Measurements from ENCODE around the gene CDYL2.
"Not testable (repeated sequence)": the region's sequence is repeated elsewhere in the genome, so short reads cannot be mapped to it uniquely, and the experiment has no call there.

CDYL2 gene

GRCh38 chr16:80794071-80794470 lies 10.3 kb downstream of the CDYL2 start:
- H3K9ac ChIP-seq (ENCODE audit: low read depth, low read length), result no peak overlapping the region
- H3K36me3 ChIP-seq (ENCODE audit: insufficient read depth, low read length), result no peaks in the 10 kb centered on the region
- H3K9me3 ChIP-seq (ENCODE audit: control insufficient read depth, insufficient read depth, low read length), result no peaks in the 10 kb centered on the region
- peaks cover 3% of the 10 kb centered on the region; the same call in 1 of the 2 replicates for H3K4me1 ChIP-seq (ENCODE audit: insufficient read depth, low read length)

GRCh38 chr16:80792031-80792430 lies 12.4 kb downstream of the CDYL2 start:
- Histone ChIP-seq H3K36me3 (ENCODE audit: insufficient read depth, low read length) (no peaks in the 10 kb centered on the region), H3K9me3 (ENCODE audit: control insufficient read depth, insufficient read depth, low read length) (no peaks in the 10 kb centered on the region), H3K9ac (ENCODE audit: low read depth, low read length) (no peak overlapping the region), H3K4me1 (ENCODE audit: insufficient read depth, low read length) (peaks cover 12% of the 10 kb centered on the region; the same call in 1 of the 2 replicates)

GRCh38 chr16:80791411-80791810 lies 13.0 kb downstream of the CDYL2 start:
- Histone ChIP-seq H3K9ac (ENCODE audit: low read depth, low read length) (no peak overlapping the region), H3K4me1 (ENCODE audit: insufficient read depth, low read length) (peaks cover 12% of the 10 kb centered on the region; the same call in 1 of the 2 replicates), H3K36me3 (ENCODE audit: insufficient read depth, low read length) (no peaks in the 10 kb centered on the region), H3K9me3 (ENCODE audit: control insufficient read depth, insufficient read depth, low read length) (no peaks in the 10 kb centered on the region)

- H3K36me3 ChIP-seq (ENCODE audit: insufficient read depth, low read length), result no peaks in the 10 kb centered on the region
- peaks cover 12% of the 10 kb centered on the region; the same call in 1 of the 2 replicates for H3K4me1 ChIP-seq (ENCODE audit: insufficient read depth, low read length)
- H3K9ac ChIP-seq (ENCODE audit: low read depth, low read length), result no peak overlapping the region
- no peaks in the 10 kb centered on the region for H3K9me3 ChIP-seq (ENCODE audit: control insufficient read depth, insufficient read depth, low read length)
Measured at GRCh38 chr16:80790751-80791150, 13.6 kb downstream of the CDYL2 start.

- no peak overlapping the region for H3K9ac ChIP-seq (ENCODE audit: low read depth, low read length)
- H3K9me3 ChIP-seq (ENCODE audit: control insufficient read depth, insufficient read depth, low read length), result no peaks in the 10 kb centered on the region
- no peaks in the 10 kb centered on the region for H3K36me3 ChIP-seq (ENCODE audit: insufficient read depth, low read length)
- H3K4me1 ChIP-seq (ENCODE audit: insufficient read depth, low read length), result peaks cover 12% of the 10 kb centered on the region; the same call in 1 of the 2 replicates
Measured at GRCh38 chr16:80788027-80788426, 16.4 kb downstream of the CDYL2 start.

- H3K9me3 ChIP-seq (ENCODE audit: control insufficient read depth, insufficient read depth, low read length); H3K9ac ChIP-seq (ENCODE audit: low read depth, low read length); H3K36me3 ChIP-seq (ENCODE audit: insufficient read depth, low read length): not testable (repeated sequence)
- H3K4me1 ChIP-seq (ENCODE audit: insufficient read depth, low read length), result peaks cover 12% of the 10 kb centered on the region; the same call in 1 of the 2 replicates
Measured at GRCh38 chr16:80786561-80786960, 17.8 kb downstream of the CDYL2 start.

- 0 out of 2 replicates have a peak, but pooled peaks cover 9% of the 10 kb centered on the region for H3K4me1 ChIP-seq (ENCODE audit: insufficient read depth, low read length)
- no peak overlapping the region for H3K9ac ChIP-seq (ENCODE audit: low read depth, low read length)
- no peaks in the 10 kb centered on the region for H3K36me3 ChIP-seq (ENCODE audit: insufficient read depth, low read length)
- H3K9me3 ChIP-seq (ENCODE audit: control insufficient read depth, insufficient read depth, low read length), result no peaks in the 10 kb centered on the region
Measured at GRCh38 chr16:80784951-80785350, 19.4 kb downstream of the CDYL2 start.

GRCh38 chr16:80778703-80779102 lies 25.7 kb downstream of the CDYL2 start:
- Histone ChIP-seq H3K4me1 (ENCODE audit: insufficient read depth, low read length) (no peaks in the 10 kb centered on the region), H3K9me3 (ENCODE audit: control insufficient read depth, insufficient read depth, low read length) (no peaks in the 10 kb centered on the region), H3K9ac (ENCODE audit: low read depth, low read length) (no peak overlapping the region), H3K36me3 (ENCODE audit: insufficient read depth, low read length) (no peaks in the 10 kb centered on the region)

GRCh38 chr16:80776856-80777255 lies 27.5 kb downstream of the CDYL2 start:
- Histone ChIP-seq H3K36me3 (ENCODE audit: insufficient read depth, low read length) (no peaks in the 10 kb centered on the region), H3K4me1 (ENCODE audit: insufficient read depth, low read length) (no peaks in the 10 kb centered on the region), H3K9ac (ENCODE audit: low read depth, low read length) (no peak overlapping the region), H3K9me3 (ENCODE audit: control insufficient read depth, insufficient read depth, low read length) (no peaks in the 10 kb centered on the region)

- Histone ChIP-seq H3K9ac (ENCODE audit: low read depth, low read length) (no peak overlapping the region), H3K9me3 (ENCODE audit: control insufficient read depth, insufficient read depth, low read length) (no peaks in the 10 kb centered on the region), H3K36me3 (ENCODE audit: insufficient read depth, low read length) (no peaks in the 10 kb centered on the region), H3K4me1 (ENCODE audit: insufficient read depth, low read length) (no peaks in the 10 kb centered on the region)
Measured at GRCh38 chr16:80775450-80775849, 28.9 kb downstream of the CDYL2 start.

- Histone ChIP-seq H3K9me3 (ENCODE audit: control insufficient read depth, insufficient read depth, low read length) (no peaks in the 10 kb centered on the region), H3K9ac (ENCODE audit: low read depth, low read length) (no peak overlapping the region), H3K36me3 (ENCODE audit: insufficient read depth, low read length) (no peaks in the 10 kb centered on the region), H3K4me1 (ENCODE audit: insufficient read depth, low read length) (no peaks in the 10 kb centered on the region)
Measured at GRCh38 chr16:80766798-80767197, 37.6 kb downstream of the CDYL2 start.

GRCh38 chr16:80759419-80760162 lies 44.8 kb downstream of the CDYL2 start:
- H3K36me3 ChIP-seq (ENCODE audit: insufficient read depth, low read length), result no peaks in the 10 kb centered on the region
- H3K9ac ChIP-seq (ENCODE audit: low read depth, low read length), result no peak overlapping the region
- no peaks in the 10 kb centered on the region for H3K4me1 ChIP-seq (ENCODE audit: insufficient read depth, low read length)
- H3K9me3 ChIP-seq (ENCODE audit: control insufficient read depth, insufficient read depth, low read length), result no peaks in the 10 kb centered on the region

GRCh38 chr16:80754476-80754875 lies 49.9 kb downstream of the CDYL2 start:
- H3K9ac ChIP-seq (ENCODE audit: low read depth, low read length), result no peak overlapping the region
- H3K36me3 ChIP-seq (ENCODE audit: insufficient read depth, low read length), result no peaks in the 10 kb centered on the region
- no peaks in the 10 kb centered on the region for H3K9me3 ChIP-seq (ENCODE audit: control insufficient read depth, insufficient read depth, low read length)
- no peaks in the 10 kb centered on the region for H3K4me1 ChIP-seq (ENCODE audit: insufficient read depth, low read length)

GRCh38 chr16:80752541-80752940 lies 51.9 kb downstream of the CDYL2 start:
- H3K9ac ChIP-seq (ENCODE audit: low read depth, low read length), result no peak overlapping the region
- no peaks in the 10 kb centered on the region for H3K4me1 ChIP-seq (ENCODE audit: insufficient read depth, low read length)
- H3K9me3 ChIP-seq (ENCODE audit: control insufficient read depth, insufficient read depth, low read length), result no peaks in the 10 kb centered on the region
- H3K36me3 ChIP-seq (ENCODE audit: insufficient read depth, low read length), result no peaks in the 10 kb centered on the region

GRCh38 chr16:80751167-80751566 lies 53.2 kb downstream of the CDYL2 start:
- Histone ChIP-seq H3K9ac (ENCODE audit: low read depth, low read length) (no peak overlapping the region), H3K9me3 (ENCODE audit: control insufficient read depth, insufficient read depth, low read length) (no peaks in the 10 kb centered on the region), H3K36me3 (ENCODE audit: insufficient read depth, low read length) (no peaks in the 10 kb centered on the region), H3K4me1 (ENCODE audit: insufficient read depth, low read length) (no peaks in the 10 kb centered on the region)

All from ES-I3 (cell line).